Putamen (tissue), 1 donor: ENCODE data around the gene RAPGEF3.

Experiments
- DNase-seq: peaks from one replicate; pipeline ENCODE4 v3.0.0-alpha.2; 2016; ENCODE audit warnings: low spot score

Gene RAPGEF3

GRCh38 chr12:47758834-47759690 is at the start of gene RAPGEF3:
Gene RAPGEF3 (minus strand): TSS chr12:47758880. CDS start chr12:47758556, 324 bp downstream.
- DNase-seq = peak; percentile 91

- DNase-seq = no peak
These were observed 49.4 kb upstream of the RAPGEF3 start for GRCh38 chr12:47808050-47808449.

DNA sequence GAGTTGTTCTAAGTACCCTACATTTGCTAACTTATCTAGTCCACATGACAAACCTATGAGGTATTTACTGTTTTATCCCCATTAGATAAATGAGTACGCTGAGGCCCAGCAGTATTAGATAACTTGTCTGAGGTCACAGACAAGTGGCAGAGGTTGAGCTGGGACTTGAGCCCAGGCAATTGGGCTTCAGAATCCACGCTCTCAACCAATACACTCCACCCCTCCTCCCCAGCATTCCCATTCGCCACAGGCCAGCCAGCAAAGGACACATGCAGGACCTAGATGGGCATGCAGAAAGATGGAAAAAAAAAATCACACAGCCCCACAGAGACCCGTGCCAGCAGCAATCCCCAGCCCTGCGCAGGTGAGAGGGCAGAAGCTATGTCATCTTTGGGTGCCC is 48.7 kb upstream of the RAPGEF3 start:
- no peak for DNase-seq

DNA sequence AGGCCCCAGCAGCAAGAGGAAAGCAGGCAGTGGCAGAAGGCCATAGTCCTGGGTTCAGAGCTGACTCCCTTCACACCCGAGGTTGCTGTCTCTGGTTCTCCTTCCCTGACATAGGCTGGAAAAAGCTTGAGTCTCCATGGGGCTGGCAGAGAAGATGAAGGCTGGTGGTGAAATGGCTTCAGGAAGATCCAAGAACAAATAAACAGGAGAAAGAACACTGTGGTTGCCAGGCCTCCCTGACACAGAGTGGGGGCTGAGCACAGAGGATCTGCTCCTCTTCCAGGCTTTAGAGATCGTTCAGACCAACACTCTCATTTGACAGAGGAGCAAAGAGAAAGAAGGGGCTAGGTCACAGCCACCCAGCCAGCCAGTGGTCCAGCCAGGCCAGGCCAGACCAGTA is 46.7 kb upstream of the RAPGEF3 start:
- no peak for DNase-seq

DNA sequence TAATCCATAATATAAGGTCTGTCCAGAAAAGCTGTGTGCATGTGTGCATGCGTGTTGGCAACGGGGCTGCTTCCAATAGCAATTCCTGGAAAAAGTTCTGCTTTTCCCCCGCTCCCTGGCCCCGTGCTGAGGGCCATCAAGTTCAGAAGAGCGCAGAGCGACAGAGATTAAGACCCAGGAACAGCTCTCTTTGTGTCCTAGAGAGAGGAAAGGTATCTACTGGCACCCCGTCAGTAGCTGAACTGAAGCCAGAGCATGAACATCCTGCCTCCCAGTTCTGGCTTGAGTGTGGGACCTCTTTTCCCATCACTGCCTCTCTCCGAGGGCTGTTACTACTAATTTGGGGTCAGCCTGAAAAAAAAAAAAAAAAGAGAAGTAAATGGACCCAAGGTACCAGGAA is 45.5 kb upstream of the RAPGEF3 start:
- no peak for DNase-seq

- DNase-seq = no peak
These were observed 44.7 kb upstream of the RAPGEF3 start for GRCh38 chr12:47803191-47803875.

- DNase-seq = no peak
These were observed 43.6 kb upstream of the RAPGEF3 start for GRCh38 chr12:47802312-47802711.

DNA sequence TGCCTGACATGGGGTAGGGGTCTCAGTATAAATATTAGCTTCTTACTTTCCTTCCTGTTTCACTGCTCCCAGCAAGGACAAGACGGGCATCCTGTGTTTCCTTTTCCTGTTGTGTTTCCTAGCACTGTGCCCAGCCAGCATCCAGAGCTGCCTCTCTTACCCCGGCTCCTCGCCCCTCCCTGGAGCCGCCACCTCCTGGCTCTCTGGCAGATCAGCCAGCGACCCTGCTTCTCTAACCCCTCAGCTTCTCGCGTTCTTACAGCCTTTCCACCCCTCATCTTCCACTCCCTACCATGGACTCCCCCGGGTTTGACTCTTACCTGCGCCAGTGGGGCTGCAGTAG is 43.2 kb upstream of the RAPGEF3 start:
- DNase-seq = no peak

- DNase-seq = no peak
These were observed 42.7 kb upstream of the RAPGEF3 start for GRCh38 chr12:47801170-47801903.

- no peak for DNase-seq
These were observed 41.9 kb upstream of the RAPGEF3 start for GRCh38 chr12:47800582-47800981.

DNA sequence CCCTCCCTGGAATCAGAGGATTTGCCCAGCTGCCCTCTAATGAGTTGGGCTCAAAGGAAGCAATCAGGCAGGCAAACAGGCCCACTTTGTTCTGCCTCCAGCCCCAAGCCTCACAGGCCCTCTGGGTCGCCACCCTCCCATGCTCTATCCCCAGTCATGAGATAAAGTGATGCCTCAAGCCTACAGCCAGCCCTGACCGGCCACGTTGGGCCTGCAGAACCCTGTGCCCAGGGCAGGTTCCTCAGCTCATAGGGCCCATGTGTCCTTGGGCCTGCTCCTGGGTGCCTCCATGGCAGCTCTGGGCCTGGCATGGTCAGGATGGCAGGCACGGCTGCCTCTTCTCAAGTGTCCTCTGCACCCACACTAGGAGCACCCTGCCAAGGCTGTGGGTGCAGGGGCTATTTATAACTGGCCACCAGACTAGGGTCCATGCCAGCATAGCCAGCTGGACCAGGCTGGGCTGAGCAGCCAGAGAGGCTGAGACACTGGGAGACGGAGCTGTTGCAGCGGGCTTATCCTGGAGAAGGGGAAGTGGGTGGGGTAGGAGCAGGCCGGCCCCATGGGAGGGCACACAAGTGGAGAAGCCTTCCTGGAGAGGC is 40.8 kb upstream of the RAPGEF3 start:
- peak; percentile 85 for DNase-seq

DNA sequence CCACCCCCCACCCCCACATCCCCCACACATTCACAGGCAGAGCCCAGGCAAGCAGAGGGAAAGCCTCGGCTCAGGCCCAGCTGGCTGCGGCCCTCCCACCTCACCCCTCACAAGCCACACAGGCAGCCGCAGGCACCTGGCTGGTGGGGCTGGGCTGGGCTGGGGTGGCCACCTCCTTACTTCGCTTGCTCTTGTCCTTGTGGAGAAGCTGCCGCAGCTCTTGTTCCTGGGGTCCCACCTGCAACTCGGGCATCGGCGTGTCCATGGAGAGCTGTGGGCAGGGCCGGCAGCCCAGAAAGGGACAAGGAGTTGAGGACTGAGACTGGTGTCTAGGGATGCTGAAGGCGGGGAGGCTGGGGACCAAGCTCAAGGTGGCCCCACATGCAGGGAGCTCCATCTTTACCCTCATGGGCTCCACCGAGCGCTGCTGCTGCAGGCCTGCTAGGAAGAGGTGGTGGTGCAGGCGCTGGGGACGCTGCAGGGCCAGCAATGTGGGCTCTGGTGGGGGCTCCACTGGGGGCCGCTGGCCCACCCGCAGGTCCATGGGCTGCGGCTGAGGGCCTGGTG is 39.8 kb upstream of the RAPGEF3 start:
- no peak for DNase-seq

GRCh38 chr12:47797441-47797840 is 38.8 kb upstream of the RAPGEF3 start:
- DNase-seq = no peak

DNA sequence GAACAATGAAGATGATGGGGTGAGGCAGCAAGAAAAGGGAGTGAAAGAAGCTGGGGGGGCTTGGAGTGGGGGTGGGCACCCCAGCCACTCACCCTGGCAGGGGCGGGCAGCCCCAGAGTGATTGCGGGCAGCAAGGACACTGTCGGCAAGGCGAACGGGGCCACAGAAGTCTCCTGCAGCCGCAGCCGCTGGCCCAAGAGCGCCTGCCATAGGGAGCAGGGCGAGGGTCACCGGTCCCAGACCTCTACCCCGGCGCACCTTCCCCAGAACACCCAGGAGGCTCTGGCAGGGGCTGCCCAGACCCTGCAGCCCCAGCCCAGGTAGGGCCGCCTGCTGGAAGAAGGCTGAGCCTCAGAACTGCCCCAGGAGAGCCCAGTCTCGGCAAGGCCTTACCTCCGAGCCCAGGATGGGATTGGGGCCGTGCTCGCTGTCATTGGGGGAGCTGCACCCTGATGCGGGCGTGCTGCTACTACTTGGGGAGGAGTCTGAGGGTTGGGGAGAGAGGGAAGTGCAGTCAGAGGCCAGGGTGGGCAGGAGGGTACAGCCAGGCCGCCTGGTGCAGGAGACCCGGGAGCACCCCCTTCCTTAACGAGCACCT is 37.2 kb upstream of the RAPGEF3 start:
- no peak for DNase-seq

GRCh38 chr12:47795121-47795813 is 36.6 kb upstream of the RAPGEF3 start:
- no peak for DNase-seq

DNA sequence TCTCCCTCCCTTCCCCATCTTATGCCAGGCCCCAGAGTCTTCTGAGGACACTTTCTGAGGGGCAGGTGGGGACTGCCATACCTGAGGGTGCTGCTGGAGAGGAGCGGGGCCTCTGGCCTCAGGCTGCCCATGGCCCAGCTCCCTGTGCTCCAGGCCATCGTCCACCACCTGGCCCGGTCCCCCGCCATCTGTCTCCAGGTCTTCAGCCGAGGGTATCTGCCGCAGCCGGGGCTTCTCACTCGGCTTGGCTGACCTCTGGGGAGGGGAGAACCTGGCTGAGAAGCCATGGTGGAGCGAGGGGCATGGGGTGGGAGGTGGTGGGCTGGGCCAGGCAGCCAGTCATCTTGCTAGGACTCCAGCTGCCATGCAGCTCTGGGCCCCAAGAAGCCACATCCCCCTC is 36.0 kb upstream of the RAPGEF3 start:
- DNase-seq = no peak

- no peak for DNase-seq
These were observed 34.5 kb upstream of the RAPGEF3 start for GRCh38 chr12:47793015-47793681.

- no peak for DNase-seq
These were observed 33.2 kb upstream of the RAPGEF3 start for GRCh38 chr12:47791874-47792273.

DNA sequence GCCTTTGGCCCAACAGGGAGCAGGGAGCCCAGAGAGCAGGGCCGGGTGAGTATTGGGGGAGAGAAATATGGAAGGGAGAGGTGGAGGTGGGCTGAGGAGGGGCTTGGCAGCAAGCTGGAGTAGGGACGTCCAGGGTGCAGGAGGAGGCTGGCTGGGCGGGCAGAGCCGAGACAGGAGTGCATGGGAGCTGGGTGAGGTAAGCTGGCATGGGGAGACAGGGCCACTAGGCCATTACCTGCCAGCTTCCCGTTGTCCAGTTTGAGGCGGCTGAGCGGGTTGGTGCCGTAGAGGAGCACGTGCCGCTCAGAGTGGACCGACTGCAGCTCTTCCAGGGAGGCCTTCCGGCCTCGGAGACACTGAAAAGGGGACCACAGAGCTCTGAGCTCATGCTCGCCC is 32.7 kb upstream of the RAPGEF3 start:
- no peak for DNase-seq

DNA sequence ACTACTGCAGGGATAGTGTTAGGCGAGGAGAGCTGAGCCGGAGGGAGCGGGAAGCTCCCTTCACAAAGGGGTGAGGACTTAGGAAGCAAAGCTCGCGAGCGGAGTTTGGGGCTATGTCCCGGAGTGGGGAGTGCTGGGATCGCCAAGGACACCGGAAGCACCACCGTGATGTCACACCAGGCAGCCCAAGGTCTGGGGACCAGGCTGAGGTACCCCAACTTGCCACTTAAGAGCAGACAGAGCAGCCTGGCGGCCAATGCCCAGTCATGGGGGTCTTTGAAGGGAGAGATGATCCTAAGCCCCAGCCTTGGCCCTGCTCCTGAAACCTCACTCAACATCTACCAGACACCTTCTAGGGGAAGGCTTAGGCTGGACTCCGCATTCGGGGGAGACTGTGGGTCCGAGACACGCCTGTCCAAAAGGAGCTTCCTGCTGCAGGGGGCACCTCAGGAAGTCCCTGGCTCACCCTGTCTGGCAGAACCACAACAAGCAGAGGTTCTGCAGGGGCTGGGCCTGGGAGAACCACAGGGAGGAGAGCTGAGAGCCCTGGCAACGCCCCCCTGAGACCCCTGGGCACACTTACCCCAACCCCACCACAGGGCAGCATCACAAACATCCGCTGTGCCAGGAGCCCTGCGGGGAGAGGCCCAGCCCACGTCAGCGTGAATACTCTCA is 32.1 kb upstream of the RAPGEF3 start:
- DNase-seq = no peak
